CD1c-positive myeloid dendritic cell (primary cell): ENCODE measurements around the gene CAND1.
A peak's percentile ranks its signal among the peaks of the same experiment; 100 is the strongest.
"Not testable (repeated sequence)": the region's sequence is repeated elsewhere in the genome, so short reads cannot be mapped to it uniquely, and the experiment has no call there.

Experiments used
- DNase-seq: peaks from one replicate; pipeline ENCODE4 v3.0.0-alpha.2; 2016; ENCODE audit errors: extremely low spot score

The CAND1 gene

DNA sequence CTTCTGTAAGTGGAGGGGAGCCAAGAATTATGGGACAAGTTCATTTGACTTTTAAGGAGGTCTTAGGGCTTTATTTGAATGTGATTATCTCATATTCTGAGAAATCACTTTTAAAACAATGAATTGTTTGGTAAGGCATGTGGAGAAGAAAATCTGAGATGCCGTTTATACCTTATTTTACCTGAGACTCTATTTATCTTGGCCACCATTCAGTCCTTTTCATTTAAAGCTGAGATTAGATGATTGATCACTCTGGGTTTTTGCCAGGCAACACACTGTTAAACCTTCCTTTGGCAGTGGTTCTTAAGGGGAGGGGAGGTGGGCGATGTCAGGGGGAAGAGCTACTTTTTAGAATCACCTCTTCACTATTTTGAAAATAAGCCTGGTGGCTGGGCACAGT, 11.4 kb downstream of the CAND1 start:
- DNase-seq: no peak

DNA sequence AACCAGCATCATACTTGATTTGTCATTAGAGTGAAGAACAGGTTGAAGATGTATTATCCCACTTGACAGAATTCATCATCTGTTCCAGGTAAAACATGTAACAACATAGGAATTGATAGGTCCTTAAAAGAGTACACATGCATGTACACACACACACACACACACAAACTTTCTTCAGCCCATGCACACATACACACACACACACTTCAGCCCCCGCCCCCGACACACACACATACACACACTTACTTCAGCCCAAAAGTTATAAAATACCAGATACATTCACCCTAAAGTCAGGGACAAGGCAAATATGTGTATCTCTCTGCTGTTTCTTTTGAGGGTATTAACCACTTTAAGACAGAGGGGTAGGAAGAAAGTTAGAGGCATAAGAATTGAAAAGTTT, 15.4 kb downstream of the CAND1 start:
- DNase-seq: no peak

DNA sequence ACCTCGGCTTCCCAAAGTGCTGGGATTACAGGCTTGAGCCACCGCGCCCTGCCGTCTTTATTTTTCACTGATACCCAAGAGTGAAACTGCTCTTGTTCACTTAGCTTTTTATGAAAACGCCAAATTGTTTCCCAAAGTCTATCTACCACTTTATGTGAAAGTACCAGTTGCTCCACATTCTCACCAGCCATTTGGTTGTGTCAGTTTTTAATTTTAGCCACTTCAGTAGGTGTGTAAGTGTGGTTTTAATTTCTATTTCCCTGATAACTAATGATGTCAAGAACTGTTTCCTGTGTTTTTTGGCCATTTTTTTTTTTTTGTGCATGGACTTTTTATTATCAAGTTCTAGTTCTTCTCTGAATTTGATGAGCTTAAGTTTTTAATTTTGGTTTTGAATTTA, 17.1 kb downstream of the CAND1 start:
- DNase-seq: no peak

DNA sequence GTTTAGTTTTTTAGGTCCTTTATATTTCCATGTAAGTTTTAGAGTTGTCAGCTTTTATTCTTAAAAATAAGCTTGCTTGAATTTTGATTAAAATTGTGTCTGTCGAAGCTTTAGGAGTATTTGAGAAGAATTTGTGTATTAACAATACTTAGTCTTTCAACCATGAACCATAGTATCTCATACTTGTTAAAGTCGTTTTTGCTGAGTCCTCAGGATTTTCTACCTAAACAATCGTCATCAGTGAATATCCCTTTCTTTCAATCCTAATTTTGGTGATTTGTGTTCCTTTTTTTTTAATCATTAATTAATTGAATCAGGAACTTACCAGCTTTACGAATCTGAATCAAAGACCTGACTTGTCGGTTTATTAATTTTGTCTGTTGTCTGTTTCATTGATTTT, 18.2 kb downstream of the CAND1 start:
- DNase-seq: no peak

DNA sequence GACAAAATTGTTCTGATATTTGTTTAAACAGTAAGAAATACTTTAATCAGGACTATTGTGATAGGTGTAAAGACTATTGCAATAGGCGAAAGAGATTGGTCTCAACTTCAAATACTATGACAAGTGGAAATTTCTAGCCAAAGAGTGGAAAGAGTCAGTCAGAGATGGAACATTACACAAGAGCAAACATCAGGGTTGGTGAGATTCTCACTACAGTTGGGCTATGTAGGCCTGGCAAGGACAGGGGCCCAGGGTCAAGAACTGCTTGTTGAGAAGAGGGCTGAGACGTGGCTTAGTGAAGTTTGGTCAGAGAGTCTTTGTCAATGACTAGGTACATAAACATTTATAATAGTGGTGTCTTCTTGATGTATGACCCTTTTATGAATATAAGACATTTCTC, 19.4 kb downstream of the CAND1 start:
- no peak for DNase-seq

DNA sequence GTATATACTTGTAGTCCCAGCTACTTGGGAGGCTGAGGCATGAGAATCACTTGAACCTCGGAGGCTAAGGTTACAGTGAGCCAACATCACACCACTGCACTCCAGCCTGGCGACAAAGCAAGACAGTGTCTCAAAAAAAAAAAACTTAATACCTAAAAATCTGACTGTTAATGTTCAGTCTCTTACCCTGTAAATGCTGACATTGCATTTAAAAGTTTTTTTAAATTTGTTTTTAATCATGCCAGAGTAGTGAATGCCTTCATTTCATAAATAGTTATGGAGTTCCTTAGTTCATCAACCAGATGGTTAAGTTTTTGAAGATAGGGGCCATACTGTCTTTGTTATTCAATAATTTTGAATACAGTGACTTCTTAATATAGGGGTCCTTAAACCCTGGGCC, 21.2 kb downstream of the CAND1 start:
- no peak for DNase-seq

DNA sequence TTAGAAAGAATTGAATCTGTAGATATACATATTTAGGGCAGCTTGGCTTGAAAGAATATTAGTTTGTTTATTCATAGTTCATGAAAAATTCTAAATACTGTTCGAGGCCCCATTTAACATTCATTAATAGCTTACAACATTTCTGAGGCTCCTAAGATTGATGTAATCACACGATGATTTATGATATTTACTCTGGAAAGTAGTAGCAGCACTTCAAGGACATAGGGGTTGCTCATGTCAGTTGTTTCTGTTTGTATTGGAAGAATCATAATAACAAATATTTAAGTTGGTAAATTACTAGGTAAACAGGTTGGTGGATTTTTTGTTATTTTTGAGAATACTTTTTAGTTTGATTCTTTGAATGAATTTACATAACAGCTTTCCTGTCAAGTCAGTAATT, 30.4 kb downstream of the CAND1 start:
- no peak for DNase-seq

DNA sequence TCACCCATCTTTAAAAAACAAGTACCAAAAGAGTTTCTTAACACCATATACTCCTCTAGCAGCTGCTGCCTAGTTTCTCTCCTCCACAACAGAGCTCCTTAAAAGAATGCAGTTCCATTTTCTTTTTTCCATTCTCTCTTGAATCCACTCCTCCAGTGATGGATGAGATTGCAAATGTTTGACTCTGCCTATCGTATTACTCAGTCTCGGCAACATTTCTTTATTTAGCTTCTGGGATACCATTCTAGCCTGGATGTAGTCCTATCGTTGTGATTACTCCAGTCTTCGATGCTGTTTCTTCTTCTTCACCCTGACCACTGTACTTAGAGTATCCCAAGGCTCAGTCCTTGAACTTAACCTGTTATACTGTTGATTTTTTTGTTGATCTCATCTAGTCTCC, 30.8 kb downstream of the CAND1 start:
- DNase-seq: no peak

DNA sequence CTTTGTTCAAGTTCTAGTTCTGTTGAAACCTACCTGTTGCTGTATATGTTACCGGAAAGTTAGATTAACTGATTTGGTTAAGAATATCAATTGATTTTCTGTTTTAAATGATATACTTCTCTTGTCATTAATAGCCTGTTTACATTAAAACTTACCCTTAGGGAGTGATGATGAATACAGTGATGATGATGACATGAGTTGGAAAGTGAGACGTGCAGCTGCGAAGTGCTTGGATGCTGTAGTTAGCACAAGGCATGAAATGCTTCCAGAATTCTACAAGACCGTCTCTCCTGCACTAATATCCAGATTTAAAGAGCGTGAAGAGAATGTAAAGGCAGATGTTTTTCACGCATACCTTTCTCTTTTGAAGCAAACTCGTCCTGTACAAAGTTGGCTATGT, 33.0 kb downstream of the CAND1 start:
- no peak for DNase-seq

DNA sequence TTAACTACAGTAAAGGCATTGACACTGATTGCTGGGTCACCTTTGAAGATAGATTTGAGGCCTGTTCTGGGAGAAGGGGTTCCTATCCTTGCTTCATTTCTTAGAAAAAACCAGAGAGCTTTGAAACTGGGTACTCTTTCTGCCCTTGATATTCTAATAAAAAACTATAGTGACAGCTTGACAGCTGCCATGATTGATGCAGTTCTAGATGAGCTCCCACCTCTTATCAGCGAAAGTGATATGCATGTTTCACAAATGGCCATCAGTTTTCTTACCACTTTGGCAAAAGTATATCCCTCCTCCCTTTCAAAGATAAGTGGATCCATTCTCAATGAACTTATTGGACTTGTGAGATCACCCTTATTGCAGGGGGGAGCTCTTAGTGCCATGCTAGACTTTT, 36.4 kb downstream of the CAND1 start:
- no peak for DNase-seq

DNA sequence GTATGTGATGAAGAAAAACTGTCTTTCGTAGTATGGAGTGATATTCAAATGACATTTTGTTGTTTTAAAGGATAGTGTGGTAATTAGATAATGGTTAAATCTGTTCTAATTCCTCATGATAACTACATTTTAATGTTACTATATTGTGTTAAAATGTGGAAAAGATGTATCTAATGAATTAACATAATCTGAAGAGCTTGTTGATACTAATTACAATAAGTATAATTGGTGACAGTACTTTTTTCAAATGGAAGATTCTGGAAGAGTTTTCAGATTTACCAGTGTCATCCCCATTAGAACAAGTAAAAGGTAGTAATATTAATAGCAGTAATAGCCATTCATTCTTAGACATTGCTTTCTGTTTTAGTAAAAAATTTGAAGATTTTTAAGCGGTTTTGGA, 37.6 kb downstream of the CAND1 start:
- DNase-seq: no peak

DNA sequence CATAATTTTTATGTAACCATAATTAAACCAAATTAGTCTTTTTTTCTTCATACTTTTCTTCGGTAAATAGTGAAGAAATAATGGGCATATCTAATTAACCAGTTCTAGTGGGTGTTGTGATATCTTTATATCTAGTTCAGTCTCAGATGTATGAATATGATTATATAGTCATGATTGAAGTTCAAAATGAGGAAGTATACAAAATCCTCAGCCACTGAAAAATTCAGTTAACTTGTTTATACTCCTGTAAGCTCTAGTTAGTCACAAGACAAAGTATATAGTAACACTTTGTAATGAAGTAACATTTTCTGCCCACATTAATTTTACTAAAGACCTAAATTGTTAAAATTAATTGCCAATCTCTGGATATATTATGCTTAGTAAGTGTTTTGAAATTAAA, 46.5 kb downstream of the CAND1 start:
- peak; percentile 2 for DNase-seq

DNA sequence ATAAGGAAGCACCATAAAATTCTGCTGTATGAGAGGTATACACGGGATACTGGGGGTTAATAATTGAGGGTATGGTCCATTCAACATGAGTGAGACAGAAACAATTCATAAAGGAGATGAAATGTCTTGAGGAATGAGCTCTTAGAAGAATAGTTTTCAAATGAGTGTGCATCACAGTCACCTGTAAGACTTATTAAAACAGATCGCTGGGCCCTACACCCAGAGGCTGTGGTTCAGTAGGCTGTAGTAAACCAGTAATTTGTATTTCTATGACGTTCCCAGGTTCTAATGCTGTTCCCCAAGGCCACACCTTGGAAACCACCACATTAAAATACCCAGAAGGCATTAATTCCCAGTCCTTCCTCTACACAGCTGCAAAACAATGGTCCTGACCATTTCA, 49.6 kb downstream of the CAND1 start:
- no peak for DNase-seq

DNA sequence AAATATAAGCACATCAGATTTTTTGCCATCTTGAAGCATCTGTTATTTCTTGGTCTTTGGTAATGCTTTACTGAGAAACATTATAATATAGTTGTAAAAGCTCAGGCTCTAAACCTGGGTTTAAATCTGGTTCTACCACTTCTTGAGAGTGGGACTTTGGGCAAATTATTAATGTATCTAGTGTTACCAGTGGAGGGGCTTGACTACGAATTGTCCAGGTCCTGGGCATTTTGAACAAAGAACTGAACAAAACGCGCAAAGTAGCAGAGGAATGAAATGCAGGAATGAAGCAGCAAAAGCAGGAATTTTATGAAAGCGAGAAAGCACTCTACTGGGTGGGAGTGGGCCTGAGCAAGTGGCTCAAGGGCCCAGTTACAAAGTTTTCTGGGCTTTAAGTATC, 50.8 kb downstream of the CAND1 start:
- no peak for DNase-seq

DNA sequence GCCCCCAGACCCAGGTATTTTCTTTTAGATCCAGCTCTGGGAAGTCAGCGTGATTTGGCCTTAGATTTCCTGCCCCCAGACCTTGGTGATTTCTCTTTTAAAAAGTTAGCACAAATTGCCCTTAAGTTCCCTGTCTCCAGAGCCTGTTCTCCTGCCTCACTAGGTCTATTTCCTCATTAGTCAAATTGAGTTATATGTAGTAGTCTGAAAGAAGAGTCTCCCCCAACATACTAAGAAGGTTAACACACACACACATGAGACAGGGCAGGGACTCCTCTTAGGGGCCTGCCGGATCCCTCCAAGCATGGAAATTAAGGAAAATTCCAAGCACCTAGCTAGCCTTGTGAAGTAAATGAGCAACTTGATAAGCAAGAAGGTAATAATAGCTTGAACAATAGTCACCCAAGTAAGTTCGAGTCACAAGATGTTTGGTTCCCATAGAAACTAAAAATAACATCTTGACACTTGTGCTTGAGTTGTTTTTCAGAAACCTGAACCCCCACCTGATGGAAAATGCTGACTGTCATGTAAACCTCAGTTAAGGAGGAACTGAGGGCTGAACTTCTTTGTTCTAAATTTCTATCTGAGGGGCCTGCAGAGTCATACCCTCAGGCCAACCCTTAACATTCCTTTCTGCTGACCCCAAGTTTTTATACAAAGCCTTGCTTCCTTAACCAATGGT, 51.6 kb downstream of the CAND1 start:
- DNase-seq: no peak

DNA sequence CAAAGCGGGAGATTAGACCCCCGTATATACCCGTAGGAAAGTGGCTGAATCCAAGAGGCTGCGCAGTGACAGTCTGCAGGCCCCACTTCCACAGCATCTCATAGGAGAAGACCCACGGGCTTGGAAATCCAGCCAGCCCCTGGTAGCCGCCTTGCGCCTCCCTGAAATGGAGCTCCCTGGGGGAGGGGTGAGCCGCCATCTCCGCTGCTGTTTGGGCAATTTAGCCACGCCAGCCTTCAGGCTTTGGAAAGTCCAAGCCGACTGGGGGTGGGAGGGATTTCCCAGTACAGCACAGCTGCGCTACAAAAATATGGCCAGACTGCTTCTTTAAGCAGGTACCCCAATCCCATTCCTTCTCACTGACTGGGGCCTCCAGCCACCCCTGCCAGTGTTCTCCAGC, 53.4 kb downstream of the CAND1 start:
- DNase-seq: no peak

DNA sequence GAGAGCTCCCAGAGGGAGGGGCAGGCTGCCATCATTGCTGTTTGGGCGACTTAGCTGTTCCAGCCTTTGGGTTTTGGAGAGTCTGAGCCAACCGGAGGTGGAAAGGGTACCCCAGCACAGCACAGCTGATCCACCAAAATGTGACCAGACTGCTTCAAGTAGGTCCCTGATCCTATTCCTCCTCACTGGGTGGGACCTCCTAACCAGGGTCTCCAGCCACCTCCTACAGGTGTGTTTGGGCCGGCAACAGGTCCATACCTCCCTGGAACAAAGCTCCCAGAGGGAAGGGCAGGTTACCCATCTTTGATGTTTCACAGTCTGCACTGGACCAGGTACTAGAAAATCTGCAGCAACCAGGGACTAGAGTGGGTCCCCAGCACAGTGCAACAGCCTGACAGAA, 53.8 kb downstream of the CAND1 start:
- DNase-seq: no peak

DNA sequence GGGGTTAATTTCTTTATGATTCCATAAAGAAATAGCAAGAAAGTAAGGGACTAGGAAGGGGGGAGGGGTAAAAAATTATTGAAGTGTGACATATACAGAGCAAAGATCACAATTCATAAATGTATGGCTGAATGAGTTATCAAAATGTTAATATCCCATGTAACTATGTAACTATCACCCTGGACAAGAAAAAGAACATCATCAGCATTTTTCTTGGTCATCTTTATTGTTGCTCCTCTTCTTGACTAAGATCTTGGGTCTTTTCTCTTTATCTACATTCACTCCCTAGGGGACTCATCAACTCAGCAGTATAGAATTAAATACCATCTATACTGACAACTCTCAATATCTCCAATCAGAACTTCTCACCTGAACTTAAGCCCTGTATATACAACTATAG, 57.5 kb downstream of the CAND1 start:
- no peak for DNase-seq

DNA sequence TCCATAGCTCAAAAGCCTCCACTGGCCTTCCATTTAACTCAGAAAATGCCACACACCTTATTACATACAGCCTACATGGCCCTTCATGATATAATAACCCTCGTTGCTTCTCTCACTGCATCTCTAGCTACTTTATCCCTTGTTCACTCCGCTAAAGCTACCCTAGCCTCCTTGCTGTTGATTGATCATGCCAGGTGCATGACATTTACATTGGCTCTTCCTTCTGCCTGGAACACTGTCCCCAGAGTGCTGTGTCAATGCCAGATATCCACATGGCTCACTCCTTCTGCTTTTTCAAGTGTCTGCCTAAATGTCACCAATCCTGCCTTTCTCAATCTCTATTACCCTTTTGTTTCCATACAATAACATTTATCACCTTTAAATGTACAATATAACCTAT, 58.3 kb downstream of the CAND1 start:
- DNase-seq: no peak

DNA sequence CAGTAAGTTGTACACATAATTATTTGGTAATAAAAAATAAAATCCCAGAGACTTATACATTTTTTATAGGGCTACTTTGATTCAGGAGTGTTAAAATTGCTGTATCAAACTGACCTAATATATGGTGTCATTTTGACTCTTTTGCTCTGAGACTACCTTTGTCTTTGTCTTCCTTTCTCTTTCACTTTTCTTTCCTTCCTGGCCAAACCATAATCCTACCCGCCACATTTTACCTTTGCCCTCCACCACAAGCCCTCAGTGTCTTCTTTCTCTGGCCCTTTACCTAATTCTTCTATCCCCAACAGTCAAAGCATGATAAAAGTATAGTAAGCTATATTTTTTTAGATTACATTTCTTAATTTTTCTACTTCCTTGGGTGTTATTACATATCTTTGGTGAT, 62.0 kb downstream of the CAND1 start:
- no peak for DNase-seq

DNA sequence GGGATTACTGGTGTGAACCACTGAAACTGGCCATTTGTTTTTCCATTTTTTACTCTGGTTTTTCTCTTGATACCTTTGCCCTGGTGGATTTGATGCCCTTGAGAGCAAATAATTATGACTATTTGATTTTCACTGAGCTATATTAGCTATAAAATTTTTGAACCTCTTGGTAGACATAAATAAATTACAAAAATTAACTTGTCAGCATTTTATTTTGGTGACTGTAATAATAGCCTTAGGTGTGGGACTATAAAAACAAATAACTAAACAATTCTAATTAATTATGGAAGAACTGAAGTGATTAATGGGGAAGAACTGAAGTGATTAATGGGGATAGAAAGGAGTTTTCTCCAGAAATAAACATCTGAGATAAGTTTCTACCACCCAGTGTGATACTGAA, 62.7 kb downstream of the CAND1 start:
- DNase-seq: no peak

DNA sequence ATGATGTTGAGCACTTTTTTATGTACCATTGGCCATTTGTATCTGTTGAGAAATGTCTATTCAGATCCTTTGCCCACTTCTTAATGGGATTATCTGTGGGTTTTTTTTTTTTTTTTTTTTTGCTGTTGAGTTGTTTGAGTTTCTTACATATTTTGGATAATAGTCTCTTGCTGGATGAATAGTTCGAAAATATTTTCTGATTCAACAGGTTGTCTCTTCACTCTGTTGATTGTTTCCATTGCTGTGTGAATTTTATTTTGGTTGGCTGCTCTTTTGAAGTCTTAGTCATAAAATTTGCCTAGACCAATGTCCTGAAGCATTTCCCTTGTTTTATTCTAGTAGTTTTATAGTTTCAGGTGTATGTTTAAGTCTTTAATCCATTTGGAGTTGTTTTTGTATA, 64.5 kb downstream of the CAND1 start:
- no peak for DNase-seq

DNA sequence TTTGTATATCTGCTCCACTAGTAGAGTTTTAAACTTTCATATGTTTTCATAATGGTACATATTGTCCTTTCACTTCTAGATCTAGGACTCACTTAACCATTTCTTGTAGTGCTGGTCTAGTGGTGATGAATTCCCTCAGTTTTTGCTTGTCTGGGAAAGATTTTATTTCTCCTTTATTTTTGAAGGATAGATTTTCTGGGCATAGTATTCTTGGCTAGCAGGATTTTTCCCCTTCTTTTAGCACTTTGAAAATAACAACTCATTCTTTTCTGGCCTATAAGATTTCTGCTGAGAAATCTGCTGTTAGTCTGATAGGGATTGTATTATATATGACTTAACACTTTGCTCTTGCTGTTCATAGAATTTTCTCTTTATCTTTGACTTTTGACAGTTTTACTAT, 69.3 kb downstream of the CAND1 start:
- DNase-seq: no peak

DNA sequence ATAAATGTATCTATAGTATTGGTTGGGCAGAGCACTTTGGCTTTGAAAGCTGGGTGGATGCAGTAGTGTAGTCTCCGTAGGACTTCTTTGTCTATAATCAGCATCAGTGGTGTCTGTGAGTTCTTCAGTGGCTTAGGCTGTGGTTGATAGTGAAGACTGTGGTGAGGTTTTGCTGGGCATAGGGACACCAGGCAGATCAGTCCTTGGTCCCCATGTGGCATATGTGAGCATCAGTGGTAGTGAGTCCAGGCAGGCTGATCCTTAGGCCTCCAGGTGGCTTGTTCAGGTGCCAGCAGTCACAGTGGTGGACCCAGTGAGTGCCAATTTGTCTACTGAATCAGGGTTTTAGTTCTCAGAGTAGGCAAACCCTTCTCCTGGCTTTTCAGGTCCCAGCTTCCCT, 70.4 kb downstream of the CAND1 start:
- DNase-seq: no peak

DNA sequence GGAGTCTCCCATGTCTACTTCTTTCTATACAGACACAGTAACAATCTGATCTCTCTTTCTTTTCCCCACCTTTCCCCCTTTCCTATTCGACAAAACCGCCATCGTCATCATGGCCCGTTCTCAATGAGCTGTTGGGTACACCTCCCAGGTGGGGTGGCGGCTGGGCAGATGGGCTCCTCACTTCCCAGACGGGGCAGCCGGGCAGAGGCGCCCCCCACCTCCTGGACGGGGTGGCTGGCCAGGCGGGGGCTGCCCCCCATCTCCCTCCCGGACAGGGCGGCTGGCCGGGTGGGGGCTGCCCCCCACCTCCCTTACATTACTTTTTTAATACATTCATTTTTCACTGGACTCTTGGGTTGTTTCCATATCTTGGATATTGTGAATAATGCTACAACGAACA, 71.9 kb downstream of the CAND1 start:
- not testable (repeated sequence) for DNase-seq
